DOHH2 (cell line): ENCODE data around the gene BLM.
"Not testable (repeated sequence)": the region's sequence is repeated elsewhere in the genome, so short reads cannot be mapped to it uniquely, and the experiment has no call there.

Experiments used
- H3F3A ChIP-seq: fragments of 200-600 bp; sonication (generic), shearing (Covaris generic); 2 replicates; pipeline ENCODE4 v1.6.0; 2016; ENCODE audit warnings: antibody characterized with exemption, mild to moderate bottlenecking; ENCODE audit not compliant: control insufficient read depth, insufficient read depth
- H3K27ac ChIP-seq: fragments of 200-600 bp; sonication (generic); 2 replicates; pipeline ENCODE4 v1.5.1; 2014; ENCODE audit warnings: low read depth, mild to moderate bottlenecking, low read length, moderate library complexity
- H3K27me3 ChIP-seq: fragments of 200-600 bp; sonication (generic); 2 replicates; pipeline ENCODE4 v1.6.1; 2014; ENCODE audit warnings: mild to moderate bottlenecking, low read length, mixed read lengths; ENCODE audit not compliant: control insufficient read depth
- H3K36me3 ChIP-seq: fragments of 200-600 bp; sonication (generic); 2 replicates; pipeline ENCODE4 v1.6.1; 2014; ENCODE audit warnings: mild to moderate bottlenecking, low read length, moderate library complexity, mixed read lengths; ENCODE audit not compliant: control insufficient read depth
- H3K4me1 ChIP-seq: fragments of 200-600 bp; sonication (generic); 2 replicates; pipeline ENCODE4 v1.6.1; 2014; ENCODE audit warnings: mild to moderate bottlenecking, low read length, mixed read lengths; ENCODE audit not compliant: control insufficient read depth
- H3K4me2 ChIP-seq: fragments of 200-600 bp; sonication (generic); 2 replicates; pipeline ENCODE4 v1.6.0; 2014; ENCODE audit warnings: mild to moderate bottlenecking, low read length, moderate library complexity
- H3K4me3 ChIP-seq: fragments of 200-600 bp; sonication (generic); 2 replicates; pipeline ENCODE4 v1.5.1; 2014; ENCODE audit warnings: mild to moderate bottlenecking, low read length, mixed read lengths
- H3K79me2 ChIP-seq: fragments of 200-600 bp; sonication (generic); 2 replicates; pipeline ENCODE4 v1.6.1; 2014; ENCODE audit warnings: mild to moderate bottlenecking, low read length, mixed read lengths; ENCODE audit not compliant: control insufficient read depth
- H3K9me2 ChIP-seq: fragments of 200-600 bp; sonication (generic); replicated peaks from 2 replicates; pipeline ENCODE4 v1.6.1; 2014; ENCODE audit warnings: mild to moderate bottlenecking, low read length, mixed read lengths; ENCODE audit not compliant: control insufficient read depth
- H3K9me3 ChIP-seq: fragments of 200-600 bp; sonication (generic); 2 replicates; pipeline ENCODE4 v1.6.1; 2014; ENCODE audit warnings: antibody characterized with exemption, low read length, mixed read lengths; ENCODE audit not compliant: control insufficient read depth, insufficient read depth
- H4K20me1 ChIP-seq: fragments of 200-600 bp; sonication (generic); 2 replicates; pipeline ENCODE4 v1.6.0; 2014; ENCODE audit warnings: low read depth, mild to moderate bottlenecking, antibody characterized with exemption, low read length, moderate library complexity; ENCODE audit not compliant: control insufficient read depth, insufficient read depth
- EZH2phosphoT487 ChIP-seq: fragments of 200-600 bp; sonication (generic); IDR thresholded peaks from 2 replicates; pipeline ENCODE4 v1.6.1; 2017; ENCODE audit warnings: borderline replicate concordance, mild to moderate bottlenecking, antibody characterized with exemption, low read length, moderate library complexity, mixed read lengths
- TF ChIP-seq, protein P1 (sequence below): fragments of 200-600 bp; sonication (generic); IDR thresholded peaks from one replicate; pipeline ENCODE4 v1.5.1; 2014; ENCODE audit warnings: antibody characterized with exemption, mild to moderate bottlenecking, low read depth, low read length; ENCODE audit not compliant: poor library complexity, severe bottlenecking

Gene BLM

DNA sequence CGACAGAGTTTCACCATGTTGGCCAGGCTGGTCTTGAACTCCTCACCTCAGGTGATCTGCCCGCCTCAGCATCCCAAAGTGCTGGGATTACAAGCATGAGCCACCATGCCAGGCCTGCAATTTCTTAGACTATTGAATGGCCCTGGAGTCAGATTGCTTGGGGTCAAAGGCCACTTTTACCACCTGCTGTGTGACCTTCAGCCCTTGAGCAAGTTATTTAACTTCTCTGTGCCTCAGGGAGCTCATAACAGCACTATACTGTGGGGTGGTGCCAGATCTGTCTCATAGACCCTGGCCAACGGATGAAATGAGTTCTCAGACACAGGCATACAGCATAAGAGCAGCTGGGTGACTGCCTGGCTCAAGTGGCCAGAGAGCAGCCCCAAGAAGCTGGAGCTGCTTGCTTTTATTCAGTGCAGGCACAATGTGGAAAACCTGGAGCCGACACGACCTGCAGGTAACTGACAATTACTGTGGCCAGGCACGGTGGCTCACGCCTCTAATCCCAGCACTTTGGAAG lies 106.4 kb downstream of the BLM start:
- no peak overlapping the region for H3K4me3 ChIP-seq
- TF ChIP-seq, protein P1, sequence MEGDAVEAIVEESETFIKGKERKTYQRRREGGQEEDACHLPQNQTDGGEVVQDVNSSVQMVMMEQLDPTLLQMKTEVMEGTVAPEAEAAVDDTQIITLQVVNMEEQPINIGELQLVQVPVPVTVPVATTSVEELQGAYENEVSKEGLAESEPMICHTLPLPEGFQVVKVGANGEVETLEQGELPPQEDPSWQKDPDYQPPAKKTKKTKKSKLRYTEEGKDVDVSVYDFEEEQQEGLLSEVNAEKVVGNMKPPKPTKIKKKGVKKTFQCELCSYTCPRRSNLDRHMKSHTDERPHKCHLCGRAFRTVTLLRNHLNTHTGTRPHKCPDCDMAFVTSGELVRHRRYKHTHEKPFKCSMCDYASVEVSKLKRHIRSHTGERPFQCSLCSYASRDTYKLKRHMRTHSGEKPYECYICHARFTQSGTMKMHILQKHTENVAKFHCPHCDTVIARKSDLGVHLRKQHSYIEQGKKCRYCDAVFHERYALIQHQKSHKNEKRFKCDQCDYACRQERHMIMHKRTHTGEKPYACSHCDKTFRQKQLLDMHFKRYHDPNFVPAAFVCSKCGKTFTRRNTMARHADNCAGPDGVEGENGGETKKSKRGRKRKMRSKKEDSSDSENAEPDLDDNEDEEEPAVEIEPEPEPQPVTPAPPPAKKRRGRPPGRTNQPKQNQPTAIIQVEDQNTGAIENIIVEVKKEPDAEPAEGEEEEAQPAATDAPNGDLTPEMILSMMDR = no peak
- no peak for TF ChIP-seq EZH2phosphoT487
- no peaks in the 10 kb centered on the region for H3K36me3 ChIP-seq
- H3K4me1 ChIP-seq = peaks cover 12% of the 10 kb centered on the region
- H3K27me3 ChIP-seq = peaks cover 4% of the 10 kb centered on the region; the same call in 1 of the 2 replicates
- H3K27ac ChIP-seq = no peak overlapping the region
- no peaks in the 10 kb centered on the region for H3F3A ChIP-seq
- H3K4me2 ChIP-seq = no peak overlapping the region
- H3K9me2 ChIP-seq = no peaks in the 10 kb centered on the region
- H3K79me2 ChIP-seq = no peaks in the 10 kb centered on the region
- H3K9me3 ChIP-seq = no peaks in the 10 kb centered on the region
- no peaks in the 10 kb centered on the region for H4K20me1 ChIP-seq

DNA sequence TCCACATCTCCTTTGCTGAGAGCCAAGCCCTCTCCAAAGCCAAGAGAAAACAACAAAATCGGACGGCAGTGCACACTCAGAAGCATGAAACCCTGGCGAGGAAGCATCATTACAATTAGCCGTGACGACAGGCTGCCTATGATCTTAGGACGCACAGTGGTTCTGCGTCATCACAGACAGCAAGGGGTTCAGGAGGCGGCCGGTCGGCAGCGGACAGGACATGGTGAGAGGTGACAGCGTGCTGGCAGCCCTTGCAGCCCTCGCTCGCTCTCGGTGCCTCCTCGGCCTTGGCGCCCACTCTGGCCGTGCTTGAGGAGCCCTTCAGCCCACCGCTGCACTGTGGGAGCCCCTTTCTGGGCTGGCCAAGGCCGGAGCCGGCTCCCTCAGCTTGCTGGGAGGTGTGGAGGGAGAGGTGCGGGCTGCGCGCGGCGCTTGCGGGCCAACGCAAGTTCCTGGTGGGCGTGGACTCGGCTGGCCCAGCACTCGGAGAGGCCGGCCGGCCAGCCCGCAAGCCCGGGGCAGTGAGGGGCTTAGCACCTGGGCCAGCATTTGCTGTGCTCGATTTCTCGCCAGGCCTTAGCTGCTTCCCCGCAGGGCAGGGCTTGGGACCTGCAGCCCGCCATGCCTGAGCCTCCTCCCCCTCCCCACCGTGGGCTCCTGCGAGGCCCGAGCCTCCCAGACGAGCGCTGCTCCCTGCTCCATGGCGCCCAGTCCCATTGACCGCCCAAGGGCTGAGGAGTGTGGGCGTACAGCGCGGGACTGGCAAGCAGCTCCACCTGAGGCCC lies 108.2 kb downstream of the BLM start:
- H4K20me1 ChIP-seq, H3K4me3 ChIP-seq, H3K79me2 ChIP-seq, H3K4me2 ChIP-seq, H3F3A ChIP-seq, H3K36me3 ChIP-seq, H3K27me3 ChIP-seq, H3K9me2 ChIP-seq, H3K9me3 ChIP-seq, H3K27ac ChIP-seq: not testable (repeated sequence)
- H3K4me1 ChIP-seq = peaks cover 13% of the 10 kb centered on the region

DNA sequence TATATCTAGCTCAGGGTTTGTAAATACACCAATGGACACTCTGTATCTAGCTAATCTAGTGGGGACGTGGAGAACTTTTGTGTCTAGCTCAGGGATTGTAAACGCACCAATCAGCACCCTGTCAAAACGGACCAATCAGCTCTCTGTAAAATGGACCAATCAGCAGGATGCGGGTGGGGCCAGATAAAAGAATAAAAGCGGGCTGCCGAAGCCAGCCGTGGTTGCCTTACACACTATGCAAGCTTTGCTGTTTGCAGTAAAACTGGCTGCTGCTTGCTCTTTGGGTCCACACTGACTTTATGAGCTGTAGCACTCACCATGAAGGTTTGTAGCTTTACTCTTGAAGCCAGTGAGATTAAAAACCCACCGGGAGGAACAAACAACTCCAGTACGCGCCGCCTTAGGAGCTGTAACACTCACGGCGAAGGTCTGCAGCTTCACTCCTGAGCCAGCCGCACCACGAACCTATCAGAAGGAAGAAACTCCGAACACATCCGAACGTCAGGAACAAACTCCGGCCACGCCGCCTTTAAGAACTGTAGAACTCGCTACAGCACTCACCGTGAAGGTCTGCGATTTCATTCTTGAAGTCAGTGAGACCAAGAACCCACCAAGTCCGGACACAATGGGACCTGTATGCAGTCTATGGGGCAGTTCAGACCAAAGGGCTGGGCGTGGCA lies 109.2 kb downstream of the BLM start:
- not testable (repeated sequence) for H3K79me2 ChIP-seq, H3K27me3 ChIP-seq, H3K9me3 ChIP-seq, H3F3A ChIP-seq, H3K9me2 ChIP-seq, H3K4me2 ChIP-seq, H3K4me3 ChIP-seq, H3K36me3 ChIP-seq, H3K27ac ChIP-seq, H4K20me1 ChIP-seq
- H3K4me1 ChIP-seq = peaks cover 19% of the 10 kb centered on the region

DNA sequence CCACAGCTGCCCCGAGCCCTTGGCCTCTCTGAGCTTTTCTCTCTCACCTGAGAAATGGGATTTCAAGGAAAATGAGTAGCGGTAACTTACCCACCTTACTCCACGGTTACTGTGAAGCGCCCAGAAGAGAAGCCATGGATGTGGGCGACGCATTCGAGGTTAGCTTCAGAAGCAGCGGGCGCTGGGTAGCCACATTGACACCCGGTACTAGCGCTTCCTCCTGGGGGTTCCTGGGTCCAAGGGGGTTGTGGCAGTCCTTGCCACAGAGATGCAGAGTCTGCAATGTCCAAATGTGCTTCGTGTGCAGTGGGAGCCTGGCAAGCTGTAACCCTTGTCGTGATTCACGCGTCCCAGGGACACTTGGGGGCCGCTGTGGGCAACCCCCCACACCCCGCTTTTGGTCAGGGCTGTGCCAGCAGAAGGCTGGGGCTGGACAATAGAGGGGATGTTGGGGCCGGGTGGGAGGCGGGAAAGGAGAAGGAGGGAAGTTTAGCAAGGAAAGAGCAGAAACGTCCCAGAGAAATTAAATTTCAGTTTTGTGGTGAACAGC lies 109.8 kb downstream of the BLM start:
- TF ChIP-seq, protein P1 = no peak
- no peak for TF ChIP-seq EZH2phosphoT487
- no peaks in the 10 kb centered on the region for H3K9me3 ChIP-seq
- no peaks in the 10 kb centered on the region for H3K9me2 ChIP-seq
- no peak overlapping the region for H3K4me3 ChIP-seq
- H3K27me3 ChIP-seq = peaks cover 4% of the 10 kb centered on the region; the same call in 1 of the 2 replicates
- H3K4me2 ChIP-seq = no peak overlapping the region
- no peaks in the 10 kb centered on the region for H3F3A ChIP-seq
- H3K79me2 ChIP-seq = no peaks in the 10 kb centered on the region
- no peak overlapping the region for H3K27ac ChIP-seq
- H3K4me1 ChIP-seq = peaks cover 19% of the 10 kb centered on the region
- no peaks in the 10 kb centered on the region for H4K20me1 ChIP-seq
- H3K36me3 ChIP-seq = no peaks in the 10 kb centered on the region
